Lower leg skin (tissue), 4 donors: ENCODE results near the gene KIDINS220. TPM values are rescaled to one million over a fixed set of nuclear protein-coding genes. Genes with fewer than 3 reads are reported as not detected.

Experiments
- DNase-seq, 2 donors: peaks; one replicate each; pipeline ENCODE4 v3.0.0-alpha.2; 2019; ENCODE audit warnings: low spot score in 2 of 2
- H3K4me3 ChIP-seq: fragments of 200-600 bp; sonication (generic); 2 replicates; pipeline ENCODE4 v1.5.1; 2017; ENCODE audit warnings: mild to moderate bottlenecking, low read depth; ENCODE audit not compliant: poor library complexity, severe bottlenecking
- POLR2A ChIP-seq, 2 donors: fragments of 450-650 bp; IDR thresholded peaks; one replicate each; pipeline ENCODE4 v1.6.1; 2016 to 2017; ENCODE audit warnings: antibody characterized with exemption in 2 of 2, mild to moderate bottlenecking in 1 of 2, moderate library complexity in 1 of 2
- WGBS, 2 donors: methylation state at CpG; one replicate each; pipeline ENCODE4 v1.1.5; 2018; 5-methylcytosine and 5-hydroxymethylcytosine counted together
- intact Hi-C: fragments of 100-400 bp; cut with DNase I; formaldehyde crosslinking; loops from one replicate; pipeline ENCODE4 v1.15.0; 2023; ENCODE audit warnings: low total_unique reads
- total RNA-seq, 4 donors: library from RNA; depleted of rRNA; stranded (reverse); fragments of >200 nt; gene quantifications; one replicate each; pipeline ENCODE4 v1.1.0, GENCODE V29; 2016
- TF ChIP-seq, protein P1 (sequence below), 3 donors: fragments of 450-650 bp; IDR thresholded peaks; one replicate each; pipeline ENCODE4 v1.5.1; 2016; ENCODE audit warnings: antibody characterized with exemption in 3 of 3, mild to moderate bottlenecking in 3 of 3, moderate library complexity in 2 of 3

KIDINS220 gene
- total RNA-seq, 4 donors from 2014 or later = 44.6 to 65.0 (median 51.9) TPM

DNA sequence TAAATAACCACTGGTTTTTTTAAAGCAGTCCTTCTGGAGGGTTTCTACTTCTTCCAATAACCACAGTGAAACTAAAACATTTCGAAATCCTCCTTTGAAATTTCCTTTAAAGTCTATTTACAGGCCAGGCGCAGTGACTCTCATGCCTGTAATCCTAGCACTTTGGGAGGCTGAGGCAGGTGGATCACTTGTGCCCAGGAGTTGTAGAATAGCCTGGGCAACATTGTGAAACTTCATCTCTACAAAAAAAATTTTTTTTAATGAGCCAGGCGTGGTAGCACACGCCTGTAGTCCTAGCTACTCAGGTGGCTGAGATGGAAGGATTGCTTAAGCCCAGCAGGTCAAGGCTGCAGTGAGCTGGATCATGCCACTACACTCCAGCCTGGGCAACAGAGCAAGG, 15.2 kb downstream of the KIDINS220 start:
- TF ChIP-seq, protein P1, sequence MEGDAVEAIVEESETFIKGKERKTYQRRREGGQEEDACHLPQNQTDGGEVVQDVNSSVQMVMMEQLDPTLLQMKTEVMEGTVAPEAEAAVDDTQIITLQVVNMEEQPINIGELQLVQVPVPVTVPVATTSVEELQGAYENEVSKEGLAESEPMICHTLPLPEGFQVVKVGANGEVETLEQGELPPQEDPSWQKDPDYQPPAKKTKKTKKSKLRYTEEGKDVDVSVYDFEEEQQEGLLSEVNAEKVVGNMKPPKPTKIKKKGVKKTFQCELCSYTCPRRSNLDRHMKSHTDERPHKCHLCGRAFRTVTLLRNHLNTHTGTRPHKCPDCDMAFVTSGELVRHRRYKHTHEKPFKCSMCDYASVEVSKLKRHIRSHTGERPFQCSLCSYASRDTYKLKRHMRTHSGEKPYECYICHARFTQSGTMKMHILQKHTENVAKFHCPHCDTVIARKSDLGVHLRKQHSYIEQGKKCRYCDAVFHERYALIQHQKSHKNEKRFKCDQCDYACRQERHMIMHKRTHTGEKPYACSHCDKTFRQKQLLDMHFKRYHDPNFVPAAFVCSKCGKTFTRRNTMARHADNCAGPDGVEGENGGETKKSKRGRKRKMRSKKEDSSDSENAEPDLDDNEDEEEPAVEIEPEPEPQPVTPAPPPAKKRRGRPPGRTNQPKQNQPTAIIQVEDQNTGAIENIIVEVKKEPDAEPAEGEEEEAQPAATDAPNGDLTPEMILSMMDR (IDR thresholded peaks at IDR 0.05) = no peak
- no peak for TF ChIP-seq POLR2A (IDR thresholded peaks at IDR 0.05)
- DNase-seq = no peak
- intact Hi-C loops = no loop called here
- no peak overlapping the region for H3K4me3 ChIP-seq
- WGBS, 2 donors = 52 to 72% methylated on average over 4 of the region's 4 CpGs

DNA sequence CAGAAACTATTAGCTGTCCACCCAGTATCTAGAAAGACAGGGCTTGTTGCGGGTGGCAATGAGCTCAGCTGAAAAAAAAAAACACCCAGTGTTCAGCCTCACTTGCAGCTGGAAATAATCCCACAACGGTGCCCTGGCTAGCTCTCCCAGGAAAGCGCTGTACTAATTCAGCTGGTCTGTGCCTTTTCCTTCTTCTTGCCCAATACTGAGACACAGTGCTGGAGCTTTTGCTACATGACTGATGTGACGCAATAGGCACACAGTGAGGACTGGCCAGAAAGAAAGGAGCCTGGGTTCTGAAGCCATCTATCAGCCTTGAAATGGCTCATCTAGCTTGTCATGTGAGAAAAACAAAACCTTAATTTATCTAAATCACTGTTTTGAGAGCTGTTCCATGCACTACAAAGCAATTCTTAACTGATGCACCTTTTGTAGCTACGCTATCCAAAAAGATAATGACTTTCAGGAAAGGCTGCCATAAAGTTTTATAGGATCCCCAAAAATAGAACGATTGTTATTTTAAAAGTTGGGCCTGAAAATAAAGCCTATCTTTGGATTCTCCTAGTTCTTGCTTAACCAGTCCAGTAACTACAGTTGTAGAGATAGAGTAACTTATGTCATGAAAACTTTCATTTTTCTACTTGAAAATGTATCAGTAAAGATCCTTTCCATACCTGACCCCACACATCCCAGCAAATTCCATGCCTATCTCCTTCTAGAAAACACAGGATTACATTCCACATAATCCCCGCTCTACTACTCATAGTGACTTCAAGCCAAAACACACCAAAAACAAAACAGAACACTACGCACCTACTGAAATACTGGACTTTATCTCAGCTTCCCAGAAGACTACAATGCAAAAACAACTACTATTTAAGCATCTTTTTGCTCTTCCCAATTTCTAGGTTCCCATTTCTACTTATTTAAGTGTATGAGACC, 15.9 kb downstream of the KIDINS220 start:
- H3K4me3 ChIP-seq = no peak overlapping the region
- intact Hi-C loops = no loop called here
- TF ChIP-seq, protein P1 (IDR thresholded peaks at IDR 0.05) = no peak
- no peak for TF ChIP-seq POLR2A (IDR thresholded peaks at IDR 0.05)
- peak in 1 of 2 donors; percentile 70 for DNase-seq
- WGBS, 2 donors = 54 to 63% methylated on average over 8 of the region's 8 CpGs

DNA sequence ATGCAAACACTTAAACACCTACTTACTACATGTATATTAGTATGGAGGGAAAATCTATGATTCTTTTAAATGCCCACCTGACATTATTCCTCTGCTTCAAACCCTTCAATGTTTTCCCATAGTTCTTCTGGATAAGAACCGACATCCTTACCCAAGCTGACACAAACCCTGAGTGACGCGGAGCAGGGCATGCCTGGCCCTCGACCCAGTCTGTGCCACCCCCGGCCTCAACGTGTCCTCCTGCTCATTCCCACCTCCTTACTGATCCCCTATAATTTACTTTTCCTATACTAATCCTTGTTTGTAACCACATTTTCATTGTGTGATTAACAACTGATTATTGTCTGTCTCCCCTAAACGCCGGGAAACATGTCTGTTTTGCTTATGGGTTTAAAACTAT, 17.5 kb downstream of the KIDINS220 start:
- no peak for DNase-seq
- intact Hi-C loops = no loop called here
- TF ChIP-seq, protein P1 (IDR thresholded peaks at IDR 0.05) = no peak
- TF ChIP-seq POLR2A (IDR thresholded peaks at IDR 0.05) = no peak
- WGBS, 2 donors = 95% methylated on average over 8 of the region's 8 CpGs
- no peak overlapping the region for H3K4me3 ChIP-seq

DNA sequence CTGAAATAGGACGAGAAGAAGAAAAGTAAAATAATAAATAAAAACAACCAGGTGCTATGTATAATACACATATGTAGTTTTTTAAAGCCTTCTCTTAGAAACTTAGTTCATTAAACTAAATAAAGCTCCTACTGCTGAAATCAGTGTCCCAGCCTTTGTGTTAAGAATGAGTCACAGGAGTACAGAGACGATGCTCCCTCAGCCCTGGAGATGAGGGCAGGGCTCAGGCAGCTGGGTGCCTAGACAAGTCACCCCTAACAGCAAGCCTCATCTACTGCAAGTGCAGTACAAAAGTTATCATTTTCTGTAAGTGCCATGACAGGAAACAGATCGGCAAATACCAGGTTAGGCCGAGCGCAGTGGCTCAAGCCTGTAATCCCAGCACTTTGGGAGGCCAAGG, 18.2 kb downstream of the KIDINS220 start:
- intact Hi-C loops = no loop called here
- DNase-seq = no peak
- WGBS, 2 donors = 80 to 85% methylated on average over 5 of the region's 5 CpGs
- no peak for TF ChIP-seq POLR2A (IDR thresholded peaks at IDR 0.05)
- TF ChIP-seq, protein P1 (IDR thresholded peaks at IDR 0.05) = no peak
- H3K4me3 ChIP-seq = no peak overlapping the region

DNA sequence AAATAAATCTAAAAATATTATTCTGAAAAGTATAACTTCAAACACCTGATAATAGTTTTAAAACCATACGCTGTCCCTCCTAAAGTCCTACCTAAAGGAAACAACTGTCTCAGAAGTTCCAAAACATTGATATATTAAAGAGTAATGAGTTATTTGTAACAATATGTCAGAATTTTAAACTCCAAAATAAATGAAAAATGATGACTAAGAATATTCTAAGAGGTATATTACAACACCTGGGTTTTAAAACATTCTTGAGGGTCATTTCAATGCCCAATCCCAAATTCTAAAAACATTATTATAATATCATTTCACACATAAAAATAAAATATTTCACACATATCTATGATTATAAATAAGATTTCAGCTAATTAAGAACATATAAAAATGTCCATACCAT, 20.2 kb downstream of the KIDINS220 start:
- H3K4me3 ChIP-seq = no peak overlapping the region
- whole genome bisulfite sequencing, 2 donors = 96 to 98% methylated on average over 1 of the region's 1 CpG
- TF ChIP-seq, protein P1 (IDR thresholded peaks at IDR 0.05) = no peak
- no peak for TF ChIP-seq POLR2A (IDR thresholded peaks at IDR 0.05)
- intact Hi-C loops = no loop called here
- DNase-seq = no peak
